Measurements from ENCODE around the gene SYT13.
A peak's percentile ranks its signal among the peaks of the same experiment; 100 is the strongest.

Gene SYT13

DNA sequence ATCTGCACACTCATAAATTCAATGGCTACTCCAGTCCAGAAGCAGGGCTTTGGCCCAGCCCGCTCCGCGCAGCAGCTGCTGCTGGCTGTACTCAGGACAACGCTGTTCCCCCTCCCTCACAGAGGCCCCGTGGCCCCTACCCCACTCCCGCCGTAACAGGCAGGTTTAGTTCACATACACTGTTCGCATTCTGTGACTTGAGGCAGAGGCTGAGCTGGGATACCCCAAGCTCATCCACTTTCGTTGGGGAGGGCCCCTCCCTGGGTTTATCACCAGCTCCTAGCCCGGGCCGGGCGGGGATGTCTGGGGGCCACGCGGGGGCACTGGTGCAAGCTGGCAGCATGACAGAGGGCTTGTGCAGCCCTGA, 52.4 kb downstream of the SYT13 start:
- no peak overlapping the region for H3K4me3 ChIP-seq (ENCODE audit: control insufficient read depth, low read depth, low read length)
- no peak for DNase-seq (ENCODE audit: low read depth)
- TF ChIP-seq, protein P1, sequence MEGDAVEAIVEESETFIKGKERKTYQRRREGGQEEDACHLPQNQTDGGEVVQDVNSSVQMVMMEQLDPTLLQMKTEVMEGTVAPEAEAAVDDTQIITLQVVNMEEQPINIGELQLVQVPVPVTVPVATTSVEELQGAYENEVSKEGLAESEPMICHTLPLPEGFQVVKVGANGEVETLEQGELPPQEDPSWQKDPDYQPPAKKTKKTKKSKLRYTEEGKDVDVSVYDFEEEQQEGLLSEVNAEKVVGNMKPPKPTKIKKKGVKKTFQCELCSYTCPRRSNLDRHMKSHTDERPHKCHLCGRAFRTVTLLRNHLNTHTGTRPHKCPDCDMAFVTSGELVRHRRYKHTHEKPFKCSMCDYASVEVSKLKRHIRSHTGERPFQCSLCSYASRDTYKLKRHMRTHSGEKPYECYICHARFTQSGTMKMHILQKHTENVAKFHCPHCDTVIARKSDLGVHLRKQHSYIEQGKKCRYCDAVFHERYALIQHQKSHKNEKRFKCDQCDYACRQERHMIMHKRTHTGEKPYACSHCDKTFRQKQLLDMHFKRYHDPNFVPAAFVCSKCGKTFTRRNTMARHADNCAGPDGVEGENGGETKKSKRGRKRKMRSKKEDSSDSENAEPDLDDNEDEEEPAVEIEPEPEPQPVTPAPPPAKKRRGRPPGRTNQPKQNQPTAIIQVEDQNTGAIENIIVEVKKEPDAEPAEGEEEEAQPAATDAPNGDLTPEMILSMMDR (conservative IDR thresholded peaks at IDR 0.05; ENCODE audit: control insufficient read depth, insufficient read depth, low read depth, low read length) = no peak

DNA sequence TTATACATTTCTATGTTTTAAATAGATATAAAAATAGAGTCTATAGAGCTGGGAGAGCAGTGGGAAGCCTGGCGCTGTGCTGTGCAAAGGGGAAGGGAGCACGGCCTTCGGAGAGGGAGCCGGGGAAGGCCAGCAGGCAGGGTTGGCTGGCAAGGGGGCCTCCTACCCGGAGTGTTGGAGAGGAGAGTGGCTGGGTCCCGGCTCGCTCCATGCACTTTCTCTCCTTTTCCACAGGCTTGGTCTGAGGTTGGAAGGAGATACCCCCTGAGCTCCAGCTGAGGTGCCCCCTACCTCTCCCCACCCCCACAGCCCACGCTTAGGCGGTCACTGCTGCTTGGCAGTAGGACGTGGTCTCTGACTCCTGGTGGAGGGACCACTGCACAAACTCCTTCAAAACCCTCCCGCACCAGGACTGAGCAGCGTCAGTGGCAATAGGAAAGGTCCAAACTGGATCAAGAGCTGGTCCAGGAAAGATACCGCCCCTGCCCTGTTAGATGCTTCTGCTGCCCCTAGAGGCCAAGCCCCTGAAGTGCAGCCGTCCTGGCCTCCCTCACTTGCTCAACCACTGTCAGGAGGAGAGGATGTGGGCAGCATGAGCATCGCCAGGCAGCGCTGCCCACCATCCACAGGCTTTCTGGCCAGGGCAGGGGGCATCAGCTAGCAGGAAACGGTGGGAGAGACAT, 52.9 kb downstream of the SYT13 start:
- TF ChIP-seq, protein P1 (conservative IDR thresholded peaks at IDR 0.05; ENCODE audit: control insufficient read depth, insufficient read depth, low read depth, low read length) = peak; percentile 86

GRCh38 chr11:45232341-45233080, 53.6 kb downstream of the SYT13 start:
- no peak for DNase-seq (ENCODE audit: low read depth)
- H3K4me3 ChIP-seq (ENCODE audit: control insufficient read depth, low read depth, low read length) = no peak overlapping the region
- TF ChIP-seq, protein P1 (conservative IDR thresholded peaks at IDR 0.05; ENCODE audit: control insufficient read depth, insufficient read depth, low read depth, low read length) = no peak

More for the DNA sequence above, 52.9 kb downstream of the SYT13 start:
- no peak overlapping the region for H3K4me3 ChIP-seq (ENCODE audit: control insufficient read depth, low read depth, low read length)
- DNase-seq (ENCODE audit: low read depth) = peak; percentile 55

DNA sequence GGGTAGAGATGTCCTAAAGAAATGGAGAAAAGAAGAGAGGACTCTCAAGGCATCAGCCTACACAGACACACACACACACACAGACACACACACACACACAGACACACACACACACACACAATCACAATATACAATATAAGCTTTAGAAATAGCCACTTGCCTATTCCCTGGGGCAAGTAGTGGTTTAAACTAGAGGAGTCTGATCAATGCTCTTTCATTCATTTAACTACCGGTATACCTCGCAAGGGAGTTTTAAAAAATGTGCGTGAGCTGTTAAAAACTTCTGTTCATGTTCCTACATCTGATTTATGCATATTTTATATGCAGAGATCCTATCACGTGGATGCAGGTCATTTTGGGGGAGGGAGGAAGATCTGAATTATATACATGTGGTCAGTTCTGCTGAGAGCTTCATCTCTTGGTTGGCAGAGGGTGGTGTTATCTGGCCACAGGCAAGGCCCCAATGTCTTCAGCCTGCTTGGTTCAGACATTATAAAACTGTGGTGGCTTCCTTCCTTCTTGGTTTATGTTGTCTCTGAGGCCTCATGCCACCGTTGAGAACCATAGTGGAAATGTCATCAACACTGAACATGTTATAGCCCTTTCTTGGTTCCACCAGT, 56.6 kb downstream of the SYT13 start:
- no peak for DNase-seq (ENCODE audit: low read depth)
- TF ChIP-seq, protein P1 (conservative IDR thresholded peaks at IDR 0.05; ENCODE audit: control insufficient read depth, insufficient read depth, low read depth, low read length) = no peak
- no peak overlapping the region for H3K4me3 ChIP-seq (ENCODE audit: control insufficient read depth, low read depth, low read length)

DNA sequence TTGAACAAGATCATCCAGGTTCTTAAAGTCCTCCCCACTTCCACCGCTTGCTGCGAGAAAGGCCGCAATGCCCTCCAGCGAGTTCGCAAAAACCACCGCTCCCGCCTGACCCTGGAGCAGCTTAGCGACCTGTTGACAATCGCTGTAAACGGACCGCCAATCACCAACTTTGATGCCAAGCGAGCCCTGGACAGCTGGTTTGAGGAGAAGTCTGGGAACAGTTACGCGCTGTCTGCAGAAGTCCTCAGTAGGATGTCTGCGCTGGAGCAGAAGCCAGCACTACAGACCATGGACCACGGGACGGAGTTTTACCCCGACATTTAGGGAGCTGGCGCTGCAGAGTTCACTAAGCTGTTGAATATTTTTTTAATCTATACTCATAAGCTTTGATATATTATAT, 58.3 kb downstream of the SYT13 start:
- TF ChIP-seq, protein P1 (conservative IDR thresholded peaks at IDR 0.05; ENCODE audit: control insufficient read depth, insufficient read depth, low read depth, low read length) = no peak
- no peak overlapping the region for H3K4me3 ChIP-seq (ENCODE audit: control insufficient read depth, low read depth, low read length)
- DNase-seq (ENCODE audit: low read depth) = no peak

GRCh38 chr11:45226901-45227300, 59.2 kb downstream of the SYT13 start:
- H3K4me3 ChIP-seq (ENCODE audit: control insufficient read depth, low read depth, low read length) = no peak overlapping the region
- TF ChIP-seq, protein P1 (conservative IDR thresholded peaks at IDR 0.05; ENCODE audit: control insufficient read depth, insufficient read depth, low read depth, low read length) = no peak
- DNase-seq (ENCODE audit: low read depth) = no peak

All from fibroblast of mammary gland (primary cell).